Keratinocyte (primary cell): ENCODE data around the gene SPTAN1. TPM values are rescaled to one million over a fixed set of nuclear protein-coding genes. Genes with fewer than 3 reads are reported as not detected.

ENCODE experiments used
- DNase-seq: peaks from one replicate; pipeline ENCODE4 v3.0.0-alpha.2; 2011; ENCODE audit warnings: low read depth, missing footprints, low spot score
- FAIRE-seq: peaks from 2 replicates; lab custom pipeline; 2011; peaks lifted over from hg19 to GRCh38; lab: Jason Lieb, UNC
- H2AFZ ChIP-seq: 2 replicates; pipeline ENCODE4 v1.6.0; 2012; ENCODE audit warnings: low read length, control low read depth, inconsistent platforms; ENCODE audit not compliant: control insufficient read depth
- H3K27ac ChIP-seq: 2 replicates; pipeline ENCODE4 v1.5.1; 2011; ENCODE audit warnings: low read length; ENCODE audit not compliant: control insufficient read depth, insufficient read depth
- H3K27me3 ChIP-seq: 3 replicates; pipeline ENCODE4 v1.6.0; 2011; ENCODE audit warnings: low read length; ENCODE audit not compliant: control insufficient read depth, insufficient read depth; ENCODE audit errors: extremely low read depth
- H3K36me3 ChIP-seq, 2 experiments: 2 replicates in 1 of 2; 3 replicates in 1 of 2; pipeline ENCODE4 v1.5.1; 2011; ENCODE audit warnings: low read length in 2 of 2, mild to moderate bottlenecking in 1 of 2; ENCODE audit not compliant: control insufficient read depth in 2 of 2, insufficient read depth in 2 of 2; ENCODE audit errors: extremely low read depth in 1 of 2
- H3K4me1 ChIP-seq: 3 replicates; pipeline ENCODE4 v1.5.1; 2011; ENCODE audit warnings: low read length; ENCODE audit not compliant: control insufficient read depth, insufficient read depth; ENCODE audit errors: extremely low read depth
- H3K4me2 ChIP-seq: 3 replicates; pipeline ENCODE4 v1.6.0; 2011; ENCODE audit warnings: low read depth, low read length; ENCODE audit not compliant: control insufficient read depth, insufficient read depth; ENCODE audit errors: extremely low read depth
- H3K4me3 ChIP-seq, 3 experiments: fragments of 200-600 bp in 1 of 3; sonication (generic) in 1 of 3; 2 replicates in 2 of 3; 3 replicates in 1 of 3; pipeline ENCODE4 v1.5.1; 2011 to 2016; ENCODE audit warnings: low read length in 3 of 3, mild to moderate bottlenecking in 3 of 3, control low read depth in 2 of 3, inconsistent platforms in 1 of 3, low read depth in 1 of 3, mixed read lengths in 1 of 3, mixed run types in 1 of 3, moderate library complexity in 1 of 3; ENCODE audit not compliant: control insufficient read depth in 2 of 3, insufficient read depth in 2 of 3; ENCODE audit errors: extremely low read depth in 1 of 3
- H3K79me2 ChIP-seq: 2 replicates; pipeline ENCODE4 v1.6.0; 2012; ENCODE audit warnings: low read length; ENCODE audit not compliant: control insufficient read depth, insufficient read depth
- H3K9ac ChIP-seq: 3 replicates; pipeline ENCODE4 v1.6.0; 2011; ENCODE audit warnings: low read length; ENCODE audit not compliant: control insufficient read depth, insufficient read depth; ENCODE audit errors: extremely low read depth
- H3K9me1 ChIP-seq: 3 replicates; pipeline ENCODE4 v1.6.0; 2011; ENCODE audit warnings: low read length; ENCODE audit not compliant: control insufficient read depth, insufficient read depth; ENCODE audit errors: extremely low read depth
- H3K9me3 ChIP-seq: 2 replicates; pipeline ENCODE4 v1.5.1; 2012; ENCODE audit warnings: low read depth, low read length; ENCODE audit not compliant: control insufficient read depth
- H4K20me1 ChIP-seq: 3 replicates; pipeline ENCODE4 v1.6.0; 2011; ENCODE audit warnings: low read length; ENCODE audit not compliant: control insufficient read depth, insufficient read depth; ENCODE audit errors: extremely low read depth
- EZH2 ChIP-seq: IDR thresholded peaks from one replicate; pipeline ENCODE4 v1.6.1; 2012; ENCODE audit warnings: inconsistent platforms, mild to moderate bottlenecking, low read length, moderate library complexity
- dilution Hi-C: fragments of 300-500 bp; cut with MboI; formaldehyde crosslinking; loops from one replicate; pipeline ENCODE4 v1.7.0; 2020; ENCODE audit warnings: low sequenced_read_pairs; ENCODE audit not compliant: extremely low pct_ligation_motif_present
- polyA plus RNA-seq, 5 experiments: library from polyadenylated mRNA; depleted of rRNA in 3 of 5; stranded (reverse) in 3 of 5; stranded (forward) in 1 of 5; unstranded in 1 of 5; fragments of >200 nt; gene quantifications; 1 replicate in 1 of 5; 2 replicates in 3 of 5; 3 replicates in 1 of 5; pipeline versions ENCODE4 v1.2.1 to v1.2.3, GENCODE V29; 2011 to 2012; ENCODE audit warnings: missing spikeins in 2 of 5, low read depth in 1 of 5, low replicate concordance in 1 of 5
- TF ChIP-seq, protein P1 (sequence below), 3 experiments: IDR thresholded peaks in 1 of 3; conservative IDR thresholded peaks in 1 of 3; optimal IDR thresholded peaks in 1 of 3; 2 replicates in 2 of 3; 3 replicates in 1 of 3; pipeline versions ENCODE3 to v1.5.1; 2011; ENCODE audit warnings: low read length in 3 of 3, mild to moderate bottlenecking in 3 of 3, moderate library complexity in 2 of 3, control low read depth in 1 of 3, inconsistent platforms in 1 of 3; ENCODE audit not compliant: insufficient read depth in 2 of 3; ENCODE audit errors: extremely low read depth in 1 of 3

SPTAN1 gene
- polyA plus RNA-seq, 1 donor (not counting 4 experiments of a cell fraction or from before 2014, with no cell fraction given): 98.7 TPM

DNA sequence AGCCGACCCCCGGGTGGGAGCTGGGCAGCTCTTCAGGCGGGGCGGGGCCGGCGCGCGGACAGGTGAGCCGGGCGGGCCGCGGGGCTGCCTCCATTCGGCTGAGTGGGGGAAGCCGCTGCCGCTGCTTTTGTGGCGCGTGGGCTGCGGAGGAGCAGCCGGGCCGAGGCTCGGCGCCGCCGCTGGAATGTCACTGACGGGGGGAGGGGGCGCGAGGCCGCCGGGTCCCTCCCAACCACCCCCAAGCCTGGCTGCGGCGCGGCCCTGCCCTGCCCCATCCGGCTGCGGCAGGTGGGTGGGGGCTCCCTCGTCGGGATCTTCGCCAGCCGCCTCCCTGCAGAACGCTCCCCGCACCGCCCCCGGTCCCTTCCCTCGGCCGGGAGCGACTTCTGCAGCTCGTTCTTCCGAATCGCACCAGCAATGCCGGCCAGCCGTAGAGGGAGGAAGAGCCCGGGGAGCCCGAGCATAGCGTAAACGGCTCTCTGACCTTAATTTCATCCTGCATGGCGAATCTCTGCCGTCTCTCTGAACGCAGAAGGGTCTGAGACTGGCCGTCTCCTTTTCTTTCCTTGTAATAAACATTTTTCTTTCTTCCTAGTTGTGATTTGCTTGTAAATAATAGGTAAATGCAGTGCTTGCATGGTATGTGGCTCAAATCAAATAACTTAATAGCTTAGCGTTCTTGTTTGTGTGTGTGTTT is 505 bp downstream of the SPTAN1 start:
- H3K4me1 ChIP-seq: peaks cover 44% of the 10 kb centered on the region
- no peak for DNase-seq
- H2AFZ ChIP-seq: no peak overlapping the region
- no peak for FAIRE-seq
- H3K27me3 ChIP-seq: no peaks in the 10 kb centered on the region
- TF ChIP-seq, protein P1, sequence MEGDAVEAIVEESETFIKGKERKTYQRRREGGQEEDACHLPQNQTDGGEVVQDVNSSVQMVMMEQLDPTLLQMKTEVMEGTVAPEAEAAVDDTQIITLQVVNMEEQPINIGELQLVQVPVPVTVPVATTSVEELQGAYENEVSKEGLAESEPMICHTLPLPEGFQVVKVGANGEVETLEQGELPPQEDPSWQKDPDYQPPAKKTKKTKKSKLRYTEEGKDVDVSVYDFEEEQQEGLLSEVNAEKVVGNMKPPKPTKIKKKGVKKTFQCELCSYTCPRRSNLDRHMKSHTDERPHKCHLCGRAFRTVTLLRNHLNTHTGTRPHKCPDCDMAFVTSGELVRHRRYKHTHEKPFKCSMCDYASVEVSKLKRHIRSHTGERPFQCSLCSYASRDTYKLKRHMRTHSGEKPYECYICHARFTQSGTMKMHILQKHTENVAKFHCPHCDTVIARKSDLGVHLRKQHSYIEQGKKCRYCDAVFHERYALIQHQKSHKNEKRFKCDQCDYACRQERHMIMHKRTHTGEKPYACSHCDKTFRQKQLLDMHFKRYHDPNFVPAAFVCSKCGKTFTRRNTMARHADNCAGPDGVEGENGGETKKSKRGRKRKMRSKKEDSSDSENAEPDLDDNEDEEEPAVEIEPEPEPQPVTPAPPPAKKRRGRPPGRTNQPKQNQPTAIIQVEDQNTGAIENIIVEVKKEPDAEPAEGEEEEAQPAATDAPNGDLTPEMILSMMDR (optimal IDR thresholded peaks at IDR 0.05 in 1 of 3, IDR thresholded peaks at IDR 0.05 in 1 of 3, conservative IDR thresholded peaks at IDR 0.05 in 1 of 3; ENCODE audit: extremely low read depth in 1 of 3, insufficient read depth in 2 of 3, low read length in 3 of 3): no peak
- no peak for TF ChIP-seq EZH2
- H3K9me1 ChIP-seq: no peaks in the 10 kb centered on the region
- peaks cover 49% of the 10 kb centered on the region for H3K79me2 ChIP-seq
- no peaks in the 10 kb centered on the region for H3K9me3 ChIP-seq
- H3K4me2 ChIP-seq: peak overlapping the region; percentile 79
- peak overlapping the region; percentile 90 to 91 (median 91) for H3K4me3 ChIP-seq
- peaks cover 13% of the 10 kb centered on the region for H4K20me1 ChIP-seq
- H3K36me3 ChIP-seq: no peaks in the 10 kb centered on the region
- dilution Hi-C loops: no loop called here
- peak overlapping the region; percentile 72 for H3K27ac ChIP-seq
- H3K9ac ChIP-seq: peak overlapping the region; percentile 74

DNA sequence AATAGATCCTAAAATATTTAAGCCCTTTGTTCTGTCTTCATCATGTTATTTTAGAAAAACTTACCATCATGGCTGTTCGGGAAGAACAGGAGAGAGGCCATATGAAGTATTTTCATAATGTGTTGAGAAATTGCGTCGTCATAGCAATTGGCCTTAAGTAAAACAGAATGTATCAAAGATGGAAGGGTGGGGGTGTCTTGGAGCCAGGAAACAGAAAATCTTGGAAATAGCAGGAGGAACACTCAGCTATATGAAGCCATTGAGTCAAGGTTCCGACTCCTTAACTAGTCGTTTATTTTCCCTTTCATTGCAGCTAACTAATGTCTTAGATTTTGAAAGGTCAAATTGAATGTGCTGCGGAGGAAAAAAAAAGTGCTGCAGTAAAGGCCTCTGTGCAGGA is 1.3 kb downstream of the SPTAN1 start:
- Histone ChIP-seq H4K20me1 (peaks cover 17% of the 10 kb centered on the region), H3K9me1 (no peaks in the 10 kb centered on the region), H3K79me2 (peaks cover 49% of the 10 kb centered on the region), H3K9ac (peak overlapping the region; percentile 74), H3K4me3 (peak overlapping the region; percentile 90 to 91 (median 91)), H3K4me2 (peak overlapping the region; percentile 79), H3K4me1 (peaks cover 53% of the 10 kb centered on the region), H3K36me3 (no peaks in the 10 kb centered on the region), H3K27ac (peak overlapping the region; percentile 72), H2AFZ (no peak overlapping the region), H3K9me3 (no peaks in the 10 kb centered on the region), H3K27me3 (no peaks in the 10 kb centered on the region)
- dilution Hi-C loops: no loop called here
- no peak for TF ChIP-seq EZH2
- TF ChIP-seq, protein P1 (optimal IDR thresholded peaks at IDR 0.05 in 1 of 3, IDR thresholded peaks at IDR 0.05 in 1 of 3, conservative IDR thresholded peaks at IDR 0.05 in 1 of 3; ENCODE audit: extremely low read depth in 1 of 3, insufficient read depth in 2 of 3, low read length in 3 of 3): no peak
- DNase-seq (no peak), FAIRE-seq (no peak)
